Measurements from ENCODE around the gene BICD2. TPM values are rescaled to one million over a fixed set of nuclear protein-coding genes. Genes with fewer than 3 reads are reported as not detected.
A peak's percentile ranks its signal among the peaks of the same experiment; 100 is the strongest.

BICD2 gene
- total RNA-seq, 2 donors from 2014 or later: 6.2 to 9.8 TPM

DNA sequence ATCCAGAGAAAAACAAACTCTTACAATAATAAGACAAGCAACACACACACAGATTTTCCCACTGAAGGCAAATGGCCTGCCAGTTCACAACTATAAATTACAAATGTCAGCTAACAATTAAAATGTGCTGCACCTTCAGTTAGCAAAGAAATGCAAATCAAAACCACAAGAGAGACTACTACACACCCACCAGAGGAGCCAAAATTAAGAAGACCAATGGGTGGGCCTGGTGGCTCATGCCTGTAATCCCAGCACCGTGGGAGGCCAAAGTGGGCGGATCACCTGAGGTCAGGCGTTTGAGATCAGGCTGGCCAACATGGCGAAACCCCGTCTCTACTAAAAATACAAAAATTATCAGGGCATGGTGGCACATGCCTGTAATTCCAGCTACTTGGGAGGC is 79.6 kb downstream of the BICD2 start:
- Histone ChIP-seq H3K27me3 (no peaks in the 10 kb centered on the region), H3K36me3 (no peaks in the 10 kb centered on the region), H3K27ac (no peak overlapping the region), H3K9ac (ENCODE audit: low read depth in 2 of 2, low read length in 2 of 2) (no peak overlapping the region), H3K4me3 (no peak overlapping the region), H3K4me1 (no peaks in the 10 kb centered on the region), H3K9me3 (no peaks in the 10 kb centered on the region)
- no peak for DNase-seq
- intact Hi-C loops (cut with DNase I): no loop called here
- TF ChIP-seq CTCF (IDR thresholded peaks at IDR 0.05): no peak

GRCh38 chr9:92682269-92682668 is 82.4 kb downstream of the BICD2 start:
- DNase-seq: no peak
- H3K4me3 ChIP-seq: no peak overlapping the region
- intact Hi-C loops (cut with DNase I): no loop called here
- no peaks in the 10 kb centered on the region for H3K27me3 ChIP-seq
- no peak overlapping the region for H3K27ac ChIP-seq
- H3K9me3 ChIP-seq: no peaks in the 10 kb centered on the region
- no peak overlapping the region for H3K9ac ChIP-seq (ENCODE audit: low read depth in 2 of 2, low read length in 2 of 2)
- no peak for TF ChIP-seq CTCF (IDR thresholded peaks at IDR 0.05)
- no peaks in the 10 kb centered on the region for H3K36me3 ChIP-seq
- no peaks in the 10 kb centered on the region for H3K4me1 ChIP-seq

DNA sequence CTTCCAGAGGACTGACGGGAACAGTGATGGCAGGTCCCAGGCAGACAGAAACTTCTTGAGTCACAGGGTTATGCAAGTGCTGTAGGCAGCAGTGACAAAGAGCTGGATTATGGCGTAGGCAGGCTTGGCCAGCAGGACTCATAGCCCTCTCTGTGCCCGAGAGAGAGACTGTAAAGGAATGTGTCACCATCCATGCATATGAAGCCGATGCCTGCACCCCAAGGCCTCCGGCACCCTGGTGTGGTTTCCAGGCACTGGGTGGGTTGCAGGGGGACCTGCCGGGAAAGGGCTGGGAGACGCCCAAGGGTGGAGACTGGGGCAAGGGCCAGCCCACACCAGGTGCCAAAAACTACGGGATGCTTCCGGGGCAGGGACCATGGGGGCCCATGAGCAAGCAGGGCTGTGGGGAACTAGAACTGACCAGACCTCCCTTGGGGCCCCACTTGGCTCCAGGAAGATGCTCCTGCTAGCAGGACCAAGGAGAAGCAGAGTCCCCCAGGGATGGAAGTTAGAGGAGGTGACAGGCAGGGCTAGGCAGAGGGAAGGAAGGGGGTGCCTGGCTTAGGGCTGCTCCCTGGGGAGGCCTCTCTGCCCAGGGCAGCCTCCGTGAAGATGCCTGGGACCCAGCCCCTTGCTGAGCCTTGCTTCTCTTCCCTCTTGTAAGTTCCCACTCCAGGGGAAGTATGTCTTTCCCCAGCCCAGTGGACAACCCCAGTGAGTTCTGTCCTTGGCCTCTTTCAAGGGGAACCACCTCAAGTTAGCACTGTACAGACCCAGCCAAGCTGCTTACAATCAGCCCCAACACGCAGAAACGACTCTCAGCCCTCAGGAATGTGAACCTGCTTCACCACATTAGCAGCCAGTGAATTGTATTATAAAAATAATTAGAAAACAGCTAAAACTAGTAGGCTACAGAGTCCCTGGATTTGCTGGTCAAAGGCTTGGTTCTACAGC is 84.2 kb downstream of the BICD2 start:
- Histone ChIP-seq H3K4me1 (no peaks in the 10 kb centered on the region), H3K9ac (ENCODE audit: low read depth in 2 of 2, low read length in 2 of 2) (no peak overlapping the region), H3K27me3 (no peaks in the 10 kb centered on the region), H3K9me3 (no peaks in the 10 kb centered on the region), H3K4me3 (no peak overlapping the region), H3K36me3 (no peaks in the 10 kb centered on the region), H3K27ac (no peak overlapping the region)
- no peak for TF ChIP-seq CTCF (IDR thresholded peaks at IDR 0.05)
- intact Hi-C loops (cut with DNase I): no loop called here
- DNase-seq: no peak

DNA sequence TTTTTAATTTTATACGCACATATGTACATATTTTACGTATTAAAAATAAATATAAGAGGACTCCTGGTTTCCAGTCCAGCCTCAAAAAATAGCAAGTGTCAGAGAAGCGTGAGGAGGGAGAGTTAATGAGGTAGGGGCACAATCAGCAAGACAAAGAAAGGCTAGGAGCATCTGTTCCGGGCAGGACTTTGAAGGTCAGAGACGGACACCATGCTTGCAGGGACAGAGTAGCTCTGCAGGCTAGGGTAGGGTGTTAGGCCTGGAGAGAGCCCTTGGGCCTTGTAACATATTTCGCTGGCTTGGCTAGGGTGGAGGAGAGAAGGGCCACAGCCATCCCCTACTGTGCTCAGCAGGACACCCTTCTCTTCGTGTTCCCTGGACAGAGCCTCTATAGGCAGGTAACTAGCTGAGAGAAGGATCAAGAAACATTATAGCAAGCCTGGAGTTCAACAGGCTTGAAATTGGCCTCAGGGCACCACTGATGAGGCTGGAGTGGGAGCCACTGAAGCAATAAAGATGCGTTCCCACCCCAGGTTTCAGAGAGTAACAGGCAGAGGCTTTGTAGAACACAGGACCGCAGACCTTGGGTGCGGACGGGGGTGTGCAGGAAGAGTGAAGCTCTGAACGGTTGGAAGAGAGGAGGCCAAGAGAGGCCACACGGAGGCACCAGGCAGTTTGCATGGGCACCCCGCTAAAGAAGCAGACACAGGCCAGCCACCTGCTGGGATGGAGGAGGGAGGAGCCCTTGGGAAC is 85.0 kb downstream of the BICD2 start:
- Histone ChIP-seq H3K4me3 (no peak overlapping the region), H3K9ac (ENCODE audit: low read depth in 2 of 2, low read length in 2 of 2) (no peak overlapping the region), H3K9me3 (no peaks in the 10 kb centered on the region), H3K27ac (no peak overlapping the region), H3K27me3 (no peaks in the 10 kb centered on the region), H3K36me3 (no peaks in the 10 kb centered on the region), H3K4me1 (no peaks in the 10 kb centered on the region)
- intact Hi-C loops (cut with DNase I): no loop called here
- no peak for TF ChIP-seq CTCF (IDR thresholded peaks at IDR 0.05)
- DNase-seq: no peak

GRCh38 chr9:92671323-92671722 is 93.3 kb downstream of the BICD2 start:
- Histone ChIP-seq H3K9me3 (no peaks in the 10 kb centered on the region), H3K27ac (no peak overlapping the region), H3K4me1 (peaks cover 7% of the 10 kb centered on the region), H3K36me3 (no peaks in the 10 kb centered on the region), H3K27me3 (no peaks in the 10 kb centered on the region), H3K9ac (ENCODE audit: low read depth in 2 of 2, low read length in 2 of 2) (no peak overlapping the region), H3K4me3 (no peak overlapping the region)
- no peak for TF ChIP-seq CTCF (IDR thresholded peaks at IDR 0.05)
- intact Hi-C loops (cut with DNase I): no loop called here
- peak; percentile 40 for DNase-seq
